Measurements from ENCODE around the gene HMGA1.

HMGA1 gene

GRCh38 chr6:34196833-34197195 is 39.9 kb upstream of the HMGA1 start:
- TF ChIP-seq CTCF (conservative IDR thresholded peaks at IDR 0.05; ENCODE audit: low read depth, low read length), result no peak
- DNase-seq (ENCODE audit: low read depth), result no peak
- no peak overlapping the region for H3K4me3 ChIP-seq (ENCODE audit: low read depth, low read length)

DNA sequence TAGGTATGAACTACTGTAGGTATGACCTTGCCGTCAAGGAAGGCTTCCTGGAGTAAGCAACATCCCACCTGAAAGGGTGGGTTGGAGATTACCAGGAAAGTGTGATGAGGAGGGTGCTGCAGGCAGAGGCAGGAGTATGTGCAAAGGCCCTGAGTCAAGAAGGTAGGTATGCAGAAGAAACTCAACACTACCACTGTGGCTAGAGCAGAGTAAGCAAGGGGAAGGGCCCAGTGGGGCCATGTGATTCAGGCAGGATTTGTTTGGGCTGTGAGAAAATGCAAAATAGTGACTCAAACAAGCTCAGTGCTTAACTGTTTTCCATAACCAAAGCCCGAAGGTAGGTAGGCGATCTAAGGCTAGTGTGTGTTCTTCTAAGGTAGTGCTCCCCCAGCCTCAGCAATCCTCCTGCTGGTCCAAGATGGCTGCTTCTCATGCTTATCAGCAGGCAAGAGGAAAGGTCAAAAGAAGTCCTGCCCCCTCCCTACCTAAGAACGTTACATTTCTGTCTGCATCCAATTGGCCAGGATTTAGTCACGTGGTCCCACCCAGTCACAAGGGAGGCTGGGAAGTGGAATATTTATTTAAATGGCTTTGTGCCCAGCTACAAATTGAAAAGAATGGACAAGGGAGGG is 36.2 kb upstream of the HMGA1 start:
- no peak for TF ChIP-seq CTCF (conservative IDR thresholded peaks at IDR 0.05; ENCODE audit: low read depth, low read length)
- no peak for DNase-seq (ENCODE audit: low read depth)
- H3K4me3 ChIP-seq (ENCODE audit: low read depth, low read length), result no peak overlapping the region

GRCh38 chr6:34201455-34202107 is 35.1 kb upstream of the HMGA1 start:
- no peak for TF ChIP-seq CTCF (conservative IDR thresholded peaks at IDR 0.05; ENCODE audit: low read depth, low read length)
- DNase-seq (ENCODE audit: low read depth), result no peak
- no peak overlapping the region for H3K4me3 ChIP-seq (ENCODE audit: low read depth, low read length)

DNA sequence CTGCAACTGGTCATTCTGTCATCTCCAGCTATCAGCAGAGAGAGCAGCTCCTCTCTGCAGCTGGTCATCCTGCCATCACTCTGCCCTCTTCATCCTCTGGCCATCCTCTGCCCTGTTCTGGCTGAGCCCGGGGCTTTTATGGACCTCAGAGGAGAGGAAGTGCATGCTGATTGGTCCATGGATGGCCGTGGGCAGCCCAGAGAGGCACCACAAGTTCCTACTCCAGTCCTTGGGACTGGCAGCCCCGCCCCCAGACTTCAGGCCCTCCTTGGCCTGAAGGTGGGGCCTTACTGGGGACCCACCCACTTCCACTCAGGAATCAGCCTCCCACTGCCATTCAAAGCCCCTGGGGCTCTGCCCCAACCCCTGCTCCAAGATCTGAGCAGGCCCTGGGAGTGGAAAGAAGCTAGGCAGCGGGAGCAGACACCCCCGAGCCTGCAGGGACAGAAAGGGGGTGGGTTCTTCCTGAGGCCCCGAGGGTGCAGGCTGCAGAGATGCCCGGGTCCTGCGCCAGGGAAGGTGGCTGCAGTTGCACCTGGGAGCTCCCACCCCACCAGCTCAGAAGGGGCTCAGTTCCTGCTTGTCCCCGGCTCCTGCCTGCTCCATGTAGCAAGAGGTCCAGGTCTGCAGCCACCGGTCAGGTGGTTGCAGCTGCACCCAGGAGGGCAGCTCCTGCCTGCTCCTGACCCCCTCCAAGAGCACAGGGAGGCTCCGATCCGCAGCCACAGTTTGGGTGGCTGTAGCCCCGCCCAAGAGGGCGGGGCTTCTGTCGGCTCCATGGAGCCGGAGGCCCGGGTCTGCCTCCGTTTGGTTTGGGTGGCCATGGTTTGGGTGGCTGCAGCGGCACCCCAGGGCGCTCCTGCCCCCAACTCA is 34.1 kb upstream of the HMGA1 start:
- no peak for DNase-seq (ENCODE audit: low read depth)
- TF ChIP-seq CTCF (conservative IDR thresholded peaks at IDR 0.05; ENCODE audit: low read depth, low read length), result no peak
- H3K4me3 ChIP-seq (ENCODE audit: low read depth, low read length), result no peak overlapping the region

- no peak overlapping the region for H3K4me3 ChIP-seq (ENCODE audit: low read depth, low read length)
- DNase-seq (ENCODE audit: low read depth), result no peak
- TF ChIP-seq CTCF (conservative IDR thresholded peaks at IDR 0.05; ENCODE audit: low read depth, low read length), result no peak
Observed at GRCh38 chr6:34204693-34205092, 32.0 kb upstream of the HMGA1 start.

GRCh38 chr6:34205466-34205865 is 31.2 kb upstream of the HMGA1 start:
- no peak for TF ChIP-seq CTCF (conservative IDR thresholded peaks at IDR 0.05; ENCODE audit: low read depth, low read length)
- no peak overlapping the region for H3K4me3 ChIP-seq (ENCODE audit: low read depth, low read length)
- DNase-seq (ENCODE audit: low read depth), result no peak
